ENCODE data around the gene PACSIN1.
"Not testable (repeated sequence)": the region's sequence is repeated elsewhere in the genome, so short reads cannot be mapped to it uniquely, and the experiment has no call there.

PACSIN1 gene

GRCh38 chr6:34486886-34487285, 21.0 kb downstream of the PACSIN1 start:
- not testable (repeated sequence) for DNase-seq

- no peak for DNase-seq
Measured at GRCh38 chr6:34487536-34487935, 21.7 kb downstream of the PACSIN1 start.

GRCh38 chr6:34489207-34489805, 23.4 kb downstream of the PACSIN1 start:
- DNase-seq: no peak

DNA sequence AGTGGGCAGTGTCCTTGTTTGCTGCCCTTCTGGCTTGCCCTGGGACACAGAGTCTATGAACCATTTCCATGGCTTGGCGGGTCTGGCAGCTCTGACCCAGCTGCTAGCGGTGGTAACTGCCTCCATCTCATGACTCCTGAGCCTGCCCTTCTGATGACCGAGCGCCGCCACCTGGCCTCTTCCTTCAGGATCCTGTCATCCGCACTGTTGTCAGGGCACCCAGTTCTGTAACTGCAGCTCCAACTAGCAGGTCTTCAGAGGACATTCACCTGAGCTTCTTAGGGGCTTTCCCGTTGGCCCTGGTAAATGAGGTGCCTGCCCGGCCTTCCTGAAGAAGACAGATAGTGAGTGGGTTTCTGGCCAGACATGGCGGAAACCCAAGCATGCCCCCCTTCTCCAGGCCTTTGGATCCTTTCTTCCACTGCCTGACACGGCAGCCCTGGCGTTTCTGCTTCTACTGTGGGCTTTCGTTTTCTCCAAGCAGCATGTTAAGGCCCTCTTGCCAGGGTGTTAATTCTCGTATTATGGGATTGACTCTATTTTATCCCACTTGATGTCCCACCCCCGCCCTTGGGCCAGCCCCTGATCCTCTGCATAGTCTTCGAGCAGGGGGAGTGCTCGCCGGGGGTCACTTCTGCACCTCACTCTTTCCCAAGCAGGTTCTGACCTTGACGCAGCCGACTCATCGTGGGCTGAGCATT, 24.7 kb downstream of the PACSIN1 start:
- DNase-seq: no peak

- DNase-seq: no peak
Measured at GRCh38 chr6:34491091-34491430, 25.2 kb downstream of the PACSIN1 start.

DNA sequence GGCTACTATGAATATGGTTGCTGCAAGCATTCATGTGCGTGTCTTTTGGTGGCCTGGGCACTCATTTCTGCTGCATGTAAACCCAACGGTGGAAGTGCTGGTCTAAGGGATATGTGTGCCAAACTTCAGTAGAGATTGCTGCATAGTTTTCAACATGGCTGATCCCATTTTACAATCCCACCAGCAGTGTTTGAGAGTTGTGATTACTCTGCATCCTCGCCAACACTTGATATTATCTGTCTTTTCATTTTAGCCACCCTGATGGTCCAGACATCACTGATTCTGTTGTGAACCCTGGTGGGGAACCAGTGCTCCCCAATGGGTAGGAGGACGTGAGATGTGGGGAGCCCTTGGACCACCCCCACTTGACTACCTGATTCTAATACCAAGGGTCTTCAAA, 27.5 kb downstream of the PACSIN1 start:
- no peak for DNase-seq

DNA sequence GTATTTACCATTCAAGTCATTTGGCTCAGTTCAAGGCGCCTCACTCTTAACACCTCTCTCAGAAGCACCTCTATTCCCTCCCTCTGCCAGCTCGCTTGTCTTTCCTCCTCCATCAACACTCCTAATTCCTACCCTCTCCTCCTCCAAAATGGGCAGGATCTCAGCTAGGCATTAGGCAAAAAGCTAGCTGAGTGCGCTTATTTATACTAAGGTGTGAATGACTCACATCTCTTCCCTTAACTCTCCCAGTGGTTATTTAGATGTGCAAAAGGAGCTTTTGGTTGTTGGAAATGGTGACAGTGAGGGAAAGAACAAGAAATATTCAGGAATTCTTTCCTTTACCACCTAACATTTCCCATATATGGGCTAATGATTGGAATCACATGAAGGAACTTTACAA, 29.1 kb downstream of the PACSIN1 start:
- no peak for DNase-seq

DNA sequence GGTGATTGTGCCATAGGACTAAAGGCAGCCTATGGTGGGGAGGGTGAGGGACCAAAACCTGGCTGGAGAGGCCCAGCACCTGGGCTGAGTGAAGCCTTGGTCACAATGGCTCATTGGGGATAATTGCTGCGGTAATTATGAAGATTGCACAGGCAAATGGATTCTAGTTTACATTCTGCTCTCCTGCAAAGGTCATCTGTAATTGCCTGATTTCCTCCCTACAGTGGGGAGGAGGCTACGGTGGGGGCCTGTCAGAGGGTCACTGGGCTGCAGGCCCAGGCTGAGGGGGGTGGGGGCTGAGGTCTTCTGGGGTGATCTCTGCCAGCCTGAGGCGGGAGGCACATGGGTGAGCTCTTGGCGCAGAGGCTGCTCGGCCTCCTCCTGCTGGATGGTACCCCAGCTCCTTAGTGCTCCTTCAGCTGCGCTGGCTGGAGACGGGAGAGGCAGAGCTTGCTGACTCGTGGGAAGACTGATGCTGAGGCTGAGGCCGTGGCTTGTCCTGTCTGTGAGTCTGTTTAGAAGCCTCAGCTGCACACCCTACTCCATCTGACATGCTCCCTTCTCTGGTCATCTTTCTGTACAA, 30.3 kb downstream of the PACSIN1 start:
- DNase-seq: no peak

DNA sequence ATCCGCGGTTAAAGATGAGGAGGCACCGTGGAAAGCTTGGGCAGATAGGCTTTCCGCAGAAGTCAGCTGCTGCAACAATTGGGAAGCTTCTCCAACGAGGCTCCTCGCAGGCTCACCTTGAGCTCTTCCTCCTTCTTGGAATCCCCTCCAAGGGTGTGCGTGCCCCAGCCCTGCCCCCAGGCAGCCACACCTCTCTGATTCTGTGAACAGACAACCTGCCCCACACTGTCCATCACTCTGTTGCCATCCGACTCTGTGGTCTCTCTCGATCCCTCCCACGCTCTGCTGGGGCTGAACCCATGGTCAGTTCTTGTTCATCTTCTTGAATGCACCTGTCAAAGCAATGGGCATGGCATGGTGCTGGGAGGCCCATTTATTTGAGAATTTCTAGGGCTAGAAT, 31.5 kb downstream of the PACSIN1 start:
- no peak for DNase-seq

DNA sequence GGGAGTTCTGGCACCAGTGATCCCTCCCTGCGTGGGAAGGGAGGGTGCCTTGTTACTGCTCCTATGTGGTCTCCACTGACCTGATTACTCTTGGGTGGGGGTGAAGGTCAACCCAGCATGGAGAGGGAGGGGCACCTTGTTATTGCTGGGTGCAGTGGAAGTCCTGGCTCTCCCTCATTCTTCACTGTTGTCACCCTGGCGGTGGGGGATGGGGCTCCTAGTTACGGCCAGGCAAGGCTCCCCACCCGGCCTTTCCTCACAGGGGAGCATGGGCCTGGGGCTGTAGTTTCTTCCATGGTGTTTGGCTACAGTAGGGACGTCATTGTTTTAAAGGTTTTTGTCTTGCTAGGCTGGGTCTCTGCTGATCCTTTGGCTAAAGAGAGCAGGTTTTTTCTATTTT, 40.8 kb downstream of the PACSIN1 start:
- no peak for DNase-seq

- DNase-seq: no peak
Measured at GRCh38 chr6:34508425-34508824, 42.5 kb downstream of the PACSIN1 start.

DNA sequence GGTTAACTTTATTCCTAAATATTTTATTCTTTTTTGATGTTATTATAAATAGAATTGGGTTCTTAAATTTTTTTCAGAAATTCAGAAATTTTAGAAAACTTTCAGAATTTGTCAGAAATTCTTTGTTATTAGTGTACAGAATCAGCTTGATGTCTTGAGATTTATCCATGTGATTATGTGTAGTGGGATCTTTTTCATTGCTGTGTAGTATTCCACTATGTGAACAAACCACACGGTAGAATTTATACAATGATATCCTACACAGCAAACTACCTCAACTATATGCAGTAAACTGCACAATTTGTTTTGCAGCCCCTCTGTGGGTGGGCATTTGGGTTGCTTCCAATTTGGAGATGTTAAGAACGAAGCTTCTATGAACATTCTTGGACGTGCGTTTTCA, 43.9 kb downstream of the PACSIN1 start:
- no peak for DNase-seq

- peak; percentile 5 for DNase-seq
Measured at GRCh38 chr6:34510299-34510698, 44.4 kb downstream of the PACSIN1 start.

- peak; percentile 4 for DNase-seq
Measured at GRCh38 chr6:34511214-34511914, 45.5 kb downstream of the PACSIN1 start.

DNA sequence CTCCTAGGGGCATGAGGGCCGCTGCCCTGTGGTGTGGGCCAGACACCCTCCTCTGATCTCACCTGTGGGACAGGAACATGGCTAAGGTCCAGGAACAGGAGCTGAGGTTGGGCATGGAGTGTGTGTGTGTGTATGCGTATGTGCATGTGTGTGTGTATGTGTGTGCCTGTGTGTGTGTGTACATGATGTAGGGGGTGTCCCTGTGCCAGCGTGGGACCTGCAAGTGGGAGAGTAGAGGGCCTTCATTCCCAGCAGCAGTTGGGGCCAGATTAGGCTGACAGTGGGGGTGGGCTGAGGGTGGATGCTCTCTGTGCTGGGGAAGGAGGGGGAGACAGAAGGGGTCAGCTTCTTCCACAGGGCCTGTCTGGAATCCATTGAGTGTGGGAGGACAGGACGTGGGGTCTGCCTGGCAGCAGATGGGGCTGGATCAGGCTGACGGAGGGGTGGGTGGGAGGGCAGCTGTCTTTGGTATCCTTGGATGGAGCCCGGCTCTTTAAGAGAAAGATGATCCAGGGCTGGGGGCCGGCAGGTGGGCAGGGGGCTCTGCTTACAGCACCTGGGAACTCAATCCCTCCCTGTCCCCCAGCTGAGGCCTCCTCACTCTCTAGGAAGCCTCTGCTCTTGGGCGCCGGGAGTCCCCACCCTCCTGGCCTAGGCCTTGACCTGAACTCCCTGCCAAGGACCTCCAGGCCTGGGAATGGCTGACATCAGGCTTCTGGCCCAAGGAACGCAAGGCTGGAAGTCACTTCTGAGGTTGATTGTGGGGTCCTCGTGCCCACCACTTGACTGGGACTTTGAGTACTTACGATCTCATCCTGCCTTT, 46.2 kb downstream of the PACSIN1 start:
- peak; percentile 8 for DNase-seq

DNA sequence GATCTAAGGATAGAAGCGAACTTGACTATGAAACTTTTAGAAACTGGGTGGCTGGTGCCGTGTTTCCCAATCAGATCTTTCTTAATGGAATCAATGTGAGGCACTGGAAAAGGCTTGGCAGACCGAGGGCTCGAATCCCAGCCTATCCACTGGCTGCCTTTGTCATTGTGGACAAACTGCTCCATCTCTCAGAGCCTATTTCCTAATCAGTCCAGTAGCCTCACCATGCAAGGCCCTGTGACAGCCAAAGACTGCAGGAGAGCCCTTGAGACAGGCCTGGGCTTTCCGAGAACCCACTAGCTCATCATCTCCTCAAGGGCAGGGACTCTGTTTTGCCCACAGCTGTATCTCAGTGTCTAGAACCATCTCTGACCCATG, 46.9 kb downstream of the PACSIN1 start:
- DNase-seq: peak; percentile 2

- DNase-seq: peak; percentile 7
Measured at GRCh38 chr6:34513646-34514045, 47.8 kb downstream of the PACSIN1 start.

DNA sequence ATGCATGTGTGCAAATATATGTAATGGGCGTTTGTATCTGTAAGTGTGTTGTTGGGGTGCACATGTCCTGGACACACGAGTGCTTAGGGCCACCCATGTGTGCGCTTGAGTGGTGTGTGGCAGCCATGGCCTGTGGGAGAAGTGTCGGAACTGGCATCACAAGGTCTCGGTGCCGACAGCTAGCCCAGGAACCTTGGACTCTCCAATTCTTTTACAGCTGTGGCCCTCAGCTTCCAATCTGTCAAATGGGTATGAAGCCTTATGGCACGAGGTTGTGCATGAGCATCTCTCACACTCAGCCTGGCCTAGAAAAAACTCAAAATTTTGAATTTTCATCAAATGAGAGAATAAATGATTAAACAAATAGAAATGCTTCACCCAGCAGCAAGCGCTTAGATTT, 48.2 kb downstream of the PACSIN1 start:
- no peak for DNase-seq

DNA sequence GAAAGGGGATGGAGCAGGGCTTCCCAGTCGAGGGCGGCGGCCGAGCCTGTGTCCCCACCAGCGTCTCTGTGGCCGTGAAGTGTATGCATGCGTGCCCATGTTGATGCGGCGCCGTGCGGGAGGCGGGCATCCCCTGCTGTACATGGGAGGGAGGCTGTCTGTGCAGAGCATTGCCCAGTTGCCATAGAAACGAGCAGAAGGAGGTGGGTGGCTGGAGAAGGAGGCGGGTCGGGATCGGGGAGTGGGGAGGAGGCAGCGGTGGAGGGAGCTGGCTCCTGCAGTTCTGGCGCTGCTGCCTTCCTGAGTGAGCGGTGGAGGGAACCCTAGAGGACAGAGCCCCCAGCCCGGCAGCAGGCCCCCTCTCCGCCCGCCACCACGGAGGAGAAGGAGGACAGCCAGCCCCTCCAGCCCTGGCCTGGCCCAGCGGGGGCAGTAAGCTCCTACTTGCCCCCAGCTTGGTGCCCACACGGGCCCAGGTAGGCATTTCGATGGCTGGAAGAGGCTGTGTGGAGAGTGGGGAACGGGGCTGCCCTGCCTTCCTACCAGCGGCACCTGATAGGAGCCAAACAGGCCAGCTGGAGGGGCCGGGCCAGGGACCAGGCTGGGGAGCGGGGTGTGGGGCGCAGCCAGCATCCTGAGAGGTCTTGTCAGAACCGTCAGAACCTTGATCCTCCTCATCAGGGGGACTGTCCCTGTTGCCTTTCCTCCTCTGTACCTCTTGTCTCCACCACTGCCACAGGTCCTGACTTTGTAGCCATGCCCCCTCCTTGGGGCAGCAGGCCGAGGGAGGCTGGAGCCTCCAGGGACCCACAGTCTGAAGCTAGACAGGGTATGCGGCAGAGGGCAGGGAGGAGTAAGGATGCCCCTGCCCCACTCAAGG, 49.0 kb downstream of the PACSIN1 start:
- DNase-seq: peak; percentile 21

DNA sequence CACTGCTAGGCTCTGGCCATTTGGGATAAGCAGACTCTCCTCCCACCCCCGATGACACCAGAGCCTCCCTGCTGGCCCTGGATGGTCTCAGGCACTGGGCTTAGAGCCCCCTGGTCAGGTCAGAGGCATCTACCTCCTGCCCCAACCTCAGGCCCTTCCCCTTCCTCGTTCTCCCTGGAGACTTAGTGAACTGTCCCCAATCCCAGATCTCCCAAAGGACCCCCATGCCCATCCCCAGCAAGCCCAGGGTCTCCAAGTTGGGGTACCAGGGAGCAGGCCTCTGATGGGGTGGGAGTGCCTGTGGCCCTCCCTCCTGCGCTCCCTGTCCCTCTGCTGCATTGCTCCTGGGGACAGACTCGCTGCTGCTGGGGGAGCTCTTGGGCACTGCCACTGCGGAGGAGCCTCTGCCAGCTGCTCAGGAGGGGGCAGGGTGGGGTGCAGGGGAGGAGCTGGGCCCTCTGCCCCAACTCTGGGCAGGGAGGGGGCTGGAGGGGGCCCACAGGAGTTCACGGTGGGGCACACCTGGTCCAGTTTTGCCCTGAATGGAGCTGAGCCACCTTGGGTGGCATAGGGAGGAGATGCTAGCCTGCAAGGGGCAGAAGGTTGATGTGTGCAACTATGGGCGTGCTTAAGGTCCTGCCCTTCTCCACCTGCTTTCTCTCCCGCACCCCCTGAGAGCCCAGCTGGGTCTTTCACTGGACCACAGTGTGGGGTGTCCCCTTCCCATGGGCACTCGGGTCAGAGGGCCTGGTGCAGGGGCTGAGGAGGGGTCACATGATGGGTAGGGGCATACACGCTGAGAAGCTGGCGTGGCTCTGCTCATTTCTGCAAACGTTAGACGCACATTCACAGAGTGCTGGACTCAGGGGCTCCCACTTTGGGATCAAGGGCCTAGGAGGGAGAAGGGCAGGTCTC, 49.9 kb downstream of the PACSIN1 start:
- peak; percentile 5 for DNase-seq

All from 8988T (cell line).